AG08395 (cell line): ENCODE measurements around the gene ERAS.
"Not testable (repeated sequence)": the region's sequence is repeated elsewhere in the genome, so short reads cannot be mapped to it uniquely, and the experiment has no call there.

Source experiments
- DNase-seq: peaks from one replicate; pipeline ENCODE4 v3.0.0; 2012; ENCODE audit warnings: mixed read lengths, low spot score

ERAS gene

DNA sequence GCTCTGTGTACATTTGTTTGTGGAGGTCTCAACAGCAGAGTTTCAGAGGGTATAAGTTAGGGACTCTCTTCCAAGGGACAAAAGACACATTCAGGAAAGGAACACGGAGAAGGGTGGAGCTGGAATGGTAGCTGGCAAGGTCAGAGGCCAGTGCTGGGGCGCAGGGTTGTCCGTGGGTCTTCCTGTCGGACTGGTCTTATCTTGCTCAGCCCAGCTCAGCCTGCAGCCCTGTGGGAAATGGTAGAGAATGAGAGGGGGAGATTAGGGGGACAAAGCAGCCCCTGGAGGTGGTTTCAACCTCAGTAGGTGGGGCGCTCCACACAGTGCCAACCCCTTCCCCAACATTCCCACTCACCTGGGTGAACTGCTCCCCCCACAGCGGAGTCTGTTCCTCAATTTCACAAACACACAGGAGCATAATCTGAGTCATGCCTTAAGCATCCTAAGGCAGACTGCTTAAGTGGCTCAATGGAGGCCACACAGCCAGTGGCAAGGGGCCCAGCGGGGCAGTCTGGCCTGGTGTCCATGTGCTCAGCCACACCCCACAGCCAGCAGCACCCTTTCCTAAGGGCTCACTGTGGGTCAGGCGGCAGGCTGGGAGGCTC is 31.3 kb upstream of the ERAS start:
- DNase-seq, result peak; percentile 77

DNA sequence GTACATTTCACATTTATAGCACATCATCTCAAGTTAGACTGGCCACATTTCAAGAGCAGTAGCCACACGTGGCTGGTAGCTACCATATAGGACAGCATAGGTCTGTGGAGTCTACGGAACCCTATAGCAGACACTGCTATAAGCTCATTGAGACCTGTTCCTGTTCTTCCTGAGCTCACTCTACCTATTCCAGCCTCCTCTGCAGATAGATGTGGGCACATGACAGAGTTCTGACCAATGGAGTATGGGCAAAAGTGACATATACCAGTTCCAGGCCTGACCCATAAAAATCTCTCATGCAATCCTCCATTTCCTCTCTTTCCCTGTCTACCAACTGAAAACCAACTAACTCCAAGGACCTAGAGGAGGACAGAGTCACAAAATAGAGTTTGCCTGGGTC is 28.0 kb upstream of the ERAS start:
- DNase-seq, result no peak

- no peak for DNase-seq
Measured at GRCh38 chrX:48800574-48801279, 25.6 kb upstream of the ERAS start.

DNA sequence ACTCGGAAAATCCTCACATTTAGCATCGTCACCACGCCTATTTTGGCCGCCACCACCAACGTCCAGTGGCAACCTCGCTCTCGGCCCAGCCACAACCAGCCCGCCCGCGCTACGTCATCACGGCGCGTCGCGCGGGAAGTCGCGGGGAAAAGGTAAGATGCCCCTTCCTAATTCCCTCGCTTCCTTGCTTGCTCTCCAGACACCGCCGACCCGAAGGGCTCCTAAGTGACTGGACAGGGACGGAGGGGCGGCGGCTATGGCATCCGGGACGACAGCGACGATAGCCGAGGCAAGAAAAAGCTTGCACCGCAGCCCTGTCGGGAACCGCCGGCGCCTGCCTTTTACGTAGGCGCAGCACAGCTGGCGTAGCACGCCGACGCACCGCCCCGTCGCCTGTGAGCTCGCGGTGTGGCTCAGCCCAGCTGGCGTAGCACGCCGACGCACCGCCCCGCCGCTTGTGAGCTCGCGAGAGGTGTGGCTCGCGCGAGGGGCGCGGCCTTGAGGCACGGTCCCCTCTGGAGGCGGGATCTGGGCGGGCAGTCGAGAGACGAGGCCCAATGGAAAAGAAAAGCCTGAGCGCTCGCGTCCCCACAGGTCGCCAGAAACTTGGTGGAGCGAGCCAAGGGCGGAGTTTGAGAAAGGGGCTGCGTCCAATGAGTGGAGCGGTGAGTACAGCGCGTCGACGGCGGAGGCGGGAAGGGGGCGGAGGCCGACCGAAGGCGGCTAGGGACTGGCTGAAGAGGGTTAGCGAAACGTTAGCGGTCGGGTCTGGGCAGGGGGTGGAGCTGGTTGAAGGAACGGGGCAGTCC is 24.8 kb upstream of the ERAS start, which contains the start of gene HDAC6:
Gene HDAC6 (plus strand): TSS at position 788 of the 809 bp plus-strand sequence. CDS start 626 bp downstream, outside the sequence.
- peak; percentile 92 for DNase-seq

DNA sequence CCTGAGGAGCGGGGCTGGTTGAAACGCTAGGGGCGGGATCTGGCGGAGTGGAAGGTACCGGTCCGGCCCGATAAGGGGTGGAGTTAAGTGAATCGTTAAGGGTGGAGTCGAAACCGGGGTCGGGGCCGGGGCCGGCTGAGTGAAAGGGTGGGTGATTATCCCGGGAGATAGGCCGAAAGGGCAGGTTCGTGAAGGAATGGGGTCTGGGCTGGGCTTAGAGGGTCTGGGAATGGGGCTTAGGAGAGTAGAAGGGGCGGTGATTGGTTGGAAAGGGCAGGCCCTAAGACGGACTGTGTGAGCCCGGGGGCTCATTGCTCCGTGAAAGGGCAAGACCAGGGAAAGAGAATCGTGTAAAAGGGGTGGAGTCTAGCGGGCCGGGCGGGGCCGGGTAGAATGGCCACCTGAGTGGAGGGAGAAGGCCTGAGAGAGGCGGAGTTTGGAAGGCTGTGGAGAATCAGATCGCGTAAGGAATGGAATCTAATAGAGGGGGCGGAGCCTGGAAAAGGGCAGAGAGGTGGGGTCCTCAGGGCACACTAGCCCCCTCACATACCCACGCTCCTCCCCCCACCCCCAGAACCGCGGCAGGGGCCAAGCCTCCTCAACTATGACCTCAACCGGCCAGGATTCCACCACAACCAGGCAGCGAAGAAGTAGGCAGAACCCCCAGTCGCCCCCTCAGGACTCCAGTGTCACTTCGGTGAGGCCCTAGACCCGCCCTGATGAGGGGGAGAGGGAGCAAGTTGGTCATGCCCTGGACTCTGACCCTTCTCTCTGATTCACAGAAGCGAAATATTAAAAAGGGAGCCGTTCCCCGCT is 24.0 kb upstream of the ERAS start:
- DNase-seq, result peak; percentile 59

- DNase-seq, result no peak
Measured at GRCh38 chrX:48802905-48803200, 23.5 kb upstream of the ERAS start.

- no peak for DNase-seq
Measured at GRCh38 chrX:48806081-48806480, 20.2 kb upstream of the ERAS start.

GRCh38 chrX:48813644-48814043 is 12.7 kb upstream of the ERAS start:
- no peak for DNase-seq

DNA sequence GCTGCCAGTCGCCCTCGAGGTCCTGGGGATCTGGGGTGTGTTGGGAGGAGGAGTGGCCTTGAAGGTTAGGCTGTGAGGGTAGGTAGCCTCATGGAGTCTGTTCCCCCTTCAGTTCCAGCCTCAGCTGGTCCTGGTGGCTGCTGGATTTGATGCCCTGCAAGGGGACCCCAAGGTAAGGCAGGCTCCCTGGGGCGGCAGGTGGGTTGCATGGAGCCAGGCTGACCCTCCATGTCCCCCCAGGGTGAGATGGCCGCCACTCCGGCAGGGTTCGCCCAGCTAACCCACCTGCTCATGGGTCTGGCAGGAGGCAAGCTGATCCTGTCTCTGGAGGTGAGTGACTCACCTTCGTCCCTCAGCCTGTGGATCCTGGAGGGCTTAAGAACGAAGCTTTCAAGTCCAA is 11.6 kb upstream of the ERAS start:
- DNase-seq, result no peak

GRCh38 chrX:48815266-48815665 is 11.0 kb upstream of the ERAS start:
- DNase-seq, result no peak

- DNase-seq, result no peak
Measured at GRCh38 chrX:48816014-48816810, 10.1 kb upstream of the ERAS start.

DNA sequence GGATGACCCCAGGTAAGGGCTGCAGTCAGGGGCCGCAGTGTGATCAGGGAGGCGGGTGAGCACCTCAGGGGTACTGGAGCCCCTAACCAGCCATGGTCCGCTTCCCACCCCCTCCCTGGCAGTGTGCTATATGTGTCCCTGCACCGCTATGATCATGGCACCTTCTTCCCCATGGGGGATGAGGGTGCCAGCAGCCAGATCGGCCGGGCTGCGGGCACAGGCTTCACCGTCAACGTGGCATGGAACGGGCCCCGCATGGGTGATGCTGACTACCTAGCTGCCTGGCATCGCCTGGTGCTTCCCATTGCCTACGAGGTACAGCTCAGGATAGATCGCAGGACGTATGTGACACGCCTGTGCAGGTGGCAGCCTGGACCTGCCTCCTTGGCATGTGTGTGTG is 8.2 kb upstream of the ERAS start:
- no peak for DNase-seq

GRCh38 chrX:48818866-48819265 is 7.4 kb upstream of the ERAS start:
- DNase-seq, result no peak

DNA sequence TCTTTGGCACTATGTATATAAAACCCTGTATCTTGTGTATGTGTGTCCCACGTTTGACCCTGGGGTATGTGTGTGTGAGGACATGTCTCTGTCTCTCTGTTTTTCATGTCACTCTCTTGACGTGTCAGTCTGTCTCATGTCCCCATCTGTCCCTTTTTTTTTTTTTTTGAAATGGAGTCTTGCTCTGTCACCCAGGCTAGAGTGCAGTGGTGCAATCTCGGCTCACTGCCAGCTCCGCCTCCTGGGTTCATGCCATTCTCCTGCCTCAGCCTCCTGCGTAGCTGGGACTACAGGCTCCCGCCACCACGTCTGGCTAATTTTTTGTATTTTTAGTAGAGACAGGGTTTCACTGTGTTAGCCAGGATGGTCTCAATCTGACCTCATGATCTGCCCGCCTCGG is 6.9 kb upstream of the ERAS start:
- DNase-seq, result not testable (repeated sequence)

GRCh38 chrX:48823053-48823452 is 3.3 kb upstream of the ERAS start:
- DNase-seq, result no peak

- DNase-seq, result no peak
Measured at GRCh38 chrX:48824066-48824465, 2.2 kb upstream of the ERAS start.

GRCh38 chrX:48826876-48827653 is 752 bp downstream of the ERAS start:
- DNase-seq, result no peak

DNA sequence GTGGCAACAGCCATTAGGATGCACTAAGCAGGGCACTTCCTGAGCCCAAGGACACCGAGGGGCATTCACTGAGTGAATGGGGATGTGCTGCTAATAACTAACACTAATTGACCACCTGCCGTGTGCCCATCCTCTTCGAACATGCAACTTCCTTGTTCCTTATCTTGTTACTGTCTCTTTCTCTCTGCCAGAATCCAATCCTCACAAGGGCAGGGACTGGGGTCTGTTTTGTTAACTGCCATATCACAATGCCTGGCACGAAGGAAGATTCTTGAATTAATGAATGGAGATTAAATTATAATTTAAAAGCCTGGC is 1.3 kb downstream of the ERAS start:
- no peak for DNase-seq

- no peak for DNase-seq
Measured at GRCh38 chrX:48829016-48829735, 2.9 kb downstream of the ERAS start.
